GM23338 (cell line): Measurements from ENCODE around the gene POU2AF2.

Experiments
- CREB1 ChIP-seq: fragments of 250-450 bp; sonication (Bioruptor Pico); IDR thresholded peaks from 2 replicates; pipeline ENCODE4 v1.5.0; 2020; ENCODE audit warnings: low read depth, mild to moderate bottlenecking, moderate library complexity
- CTCF ChIP-seq, 2 experiments: fragments of 200-600 bp in 1 of 2; sonication (generic) in 1 of 2; conservative IDR thresholded peaks; 2 replicates each; pipeline versions ENCODE4 v1.5.1 to v1.6.1; 2016 to 2017; ENCODE audit warnings: antibody characterized with exemption in 2 of 2, low read depth in 2 of 2, mild to moderate bottlenecking in 2 of 2, moderate library complexity in 1 of 2
- EZH2 ChIP-seq: fragments of 200-600 bp; sonication (generic); IDR thresholded peaks from one replicate; pipeline ENCODE4 v1.8.0; 2017; ENCODE audit warnings: antibody characterized with exemption, mild to moderate bottlenecking, low read depth; ENCODE audit not compliant: unreplicated experiment
- NANOG ChIP-seq: IDR thresholded peaks from 2 replicates; pipeline ENCODE4 v1.6.1; 2016; ENCODE audit warnings: antibody characterized with exemption, borderline replicate concordance
- POLR2AphosphoS5 ChIP-seq: IDR thresholded peaks from 2 replicates; pipeline ENCODE4 v1.6.1; 2016; ENCODE audit warnings: antibody characterized with exemption, low read depth
- REST ChIP-seq: IDR thresholded peaks from one replicate; pipeline ENCODE4 v1.6.1; 2018; ENCODE audit warnings: antibody characterized with exemption; ENCODE audit not compliant: unreplicated experiment
- STAT1 ChIP-seq: IDR thresholded peaks from one replicate; pipeline ENCODE4 v1.6.1; 2016; ENCODE audit warnings: antibody characterized with exemption; ENCODE audit not compliant: unreplicated experiment
- ZNF331 ChIP-seq: fragments of 250-450 bp; sonication (Bioruptor Pico); IDR thresholded peaks from 2 replicates; pipeline ENCODE4 v1.5.0; 2020; ENCODE audit warnings: low read depth, mild to moderate bottlenecking, moderate library complexity
- ZNF462 ChIP-seq: fragments of 250-450 bp; sonication (Bioruptor Pico); IDR thresholded peaks from 2 replicates; pipeline ENCODE4 v1.5.0; 2020; ENCODE audit warnings: mild to moderate bottlenecking, moderate library complexity

DNA sequence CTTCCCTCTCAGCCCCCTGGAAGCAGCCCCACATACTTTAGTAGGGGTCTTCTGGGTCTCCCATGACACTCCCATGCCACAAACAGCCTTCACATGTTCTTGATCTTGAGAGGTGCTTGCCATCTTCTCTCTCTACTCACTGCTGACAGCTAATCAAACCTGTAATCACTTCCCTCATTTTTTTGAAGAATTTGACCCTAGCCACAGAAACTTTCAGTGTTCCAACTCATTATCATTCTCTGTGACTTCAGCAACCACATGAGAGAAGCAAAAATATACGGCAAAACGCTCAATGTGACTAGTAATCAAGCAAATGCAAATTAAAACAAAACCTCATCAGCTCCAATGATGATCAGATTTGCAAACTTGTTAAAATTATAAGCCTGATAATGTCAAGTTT, 38.3 kb upstream of the POU2AF2 start:
- TF ChIP-seq CREB1 (CRISPR knock-in tag) (no peak), CTCF (conservative IDR thresholded peaks at IDR 0.05; ENCODE audit: low read depth in 2 of 2) (no peak), STAT1 (no peak), POLR2AphosphoS5 (no peak), ZNF331 (CRISPR knock-in tag) (no peak), ZNF462 (CRISPR knock-in tag) (no peak), EZH2 (no peak), NANOG (no peak), REST (no peak)
